HEK293T (cell line): ENCODE measurements around the gene CLEC18B.
"Not testable (repeated sequence)": the region's sequence is repeated elsewhere in the genome, so short reads cannot be mapped to it uniquely, and the experiment has no call there.

Source experiments
- CTCF ChIA-PET: fragments of 350-600 bp; formaldehyde crosslinking; extraction: SDS; loops from one replicate; lab custom pipeline; 2021; ENCODE audit warnings: antibody characterized with exemption, inconsistent platforms; lab: Yijun Ruan, JAX
- POLR2A ChIA-PET: fragments of 350-600 bp; formaldehyde crosslinking; extraction: SDS; loops from one replicate; lab custom pipeline; 2020; ENCODE audit warnings: antibody characterized with exemption, inconsistent platforms; lab: Yijun Ruan, JAX
- DNase-seq: peaks from one replicate; pipeline ENCODE4 v3.0.0; 2012; ENCODE audit warnings: mixed read lengths; ENCODE audit errors: extremely low spot score
- BHLHE40 ChIP-seq: fragments of 450-650 bp; IDR thresholded peaks from 2 replicates; pipeline ENCODE4 v1.6.1; 2016; ENCODE audit warnings: mild to moderate bottlenecking, moderate library complexity, borderline replicate concordance

Gene CLEC18B

DNA sequence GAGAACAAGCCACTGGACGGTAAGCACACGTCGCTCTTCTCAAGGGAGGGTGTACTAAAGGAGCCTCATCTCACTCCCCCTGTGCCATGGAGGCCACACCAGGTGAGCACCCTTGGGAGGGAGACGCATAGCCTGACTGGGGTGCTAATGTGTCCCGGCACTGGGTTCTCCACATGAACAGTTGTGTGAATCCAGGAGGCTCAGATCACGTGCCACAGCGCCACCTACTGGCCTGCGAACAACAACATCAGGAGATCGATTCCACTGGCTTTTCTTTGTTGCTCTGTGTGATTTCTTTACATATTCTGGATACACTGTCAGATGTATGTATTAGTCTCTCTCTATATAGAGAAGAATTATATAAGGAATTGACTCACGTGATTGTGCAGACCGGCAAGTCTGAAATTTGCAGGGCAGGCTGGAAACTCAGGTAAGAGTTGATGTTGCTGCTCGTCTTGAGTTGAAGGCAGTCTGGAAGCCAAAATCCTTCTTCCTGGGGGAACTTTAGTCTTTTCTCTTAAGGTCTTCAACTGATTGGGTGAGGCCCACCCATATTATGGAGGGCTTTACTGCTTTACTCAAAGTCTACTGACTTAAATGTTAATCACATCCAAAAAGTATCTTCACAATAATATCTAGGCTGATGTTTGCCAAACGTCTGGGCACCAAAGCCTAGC lies 8.9 kb upstream of the CLEC18B start:
- TF ChIP-seq BHLHE40, result peak; percentile 60
- CTCF ChIA-PET, POLR2A ChIA-PET: not testable (repeated sequence)
- DNase-seq, result peak; percentile 49

GRCh38 chr16:74428493-74428892 lies 7.2 kb upstream of the CLEC18B start:
- POLR2A ChIA-PET, DNase-seq, CTCF ChIA-PET: not testable (repeated sequence)

DNA sequence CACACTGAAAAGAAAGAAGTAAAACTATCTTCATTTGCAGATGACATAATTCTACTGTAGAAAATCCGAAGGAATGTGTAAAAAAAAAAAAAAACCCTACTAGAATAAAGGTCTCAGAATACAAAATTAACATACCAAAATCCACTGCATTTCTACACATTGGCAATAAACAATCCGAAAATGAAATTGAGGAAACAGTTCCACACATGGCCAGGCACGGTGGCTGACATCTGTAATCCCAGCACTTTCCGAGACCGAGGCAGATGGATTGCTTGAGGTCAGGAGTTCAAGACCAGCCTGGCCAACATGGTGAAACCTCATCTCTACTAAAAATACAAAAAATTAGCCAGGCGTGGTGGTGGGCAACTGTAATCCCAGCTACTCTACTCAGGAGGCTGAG lies 4.5 kb upstream of the CLEC18B start:
- CTCF ChIA-PET, DNase-seq, POLR2A ChIA-PET: not testable (repeated sequence)

DNA sequence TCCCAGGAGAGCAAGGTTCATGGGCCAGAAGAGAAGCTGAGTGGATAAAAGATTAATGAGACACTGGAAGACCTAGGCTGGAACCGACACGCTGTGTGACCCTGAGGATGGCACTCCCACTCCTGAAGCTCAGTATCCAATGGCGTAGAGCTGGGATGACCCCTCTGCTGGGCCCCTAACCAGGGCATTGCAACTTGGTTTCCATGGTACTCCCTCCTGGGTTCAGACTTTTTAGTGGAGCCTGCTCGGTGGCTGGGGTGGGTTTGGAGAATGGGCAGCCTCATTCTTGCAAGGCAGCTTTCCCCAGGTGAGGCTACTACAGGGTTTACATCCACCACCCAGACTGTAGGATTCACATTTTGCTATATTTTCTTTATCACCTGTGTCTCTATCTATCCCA lies 2.4 kb upstream of the CLEC18B start:
- CTCF ChIA-PET, result interaction anchor here (0.6 kb wide), 1 partner anchor 141 kb away, joined by 3 read pairs; no protein-coding TSS in a partner anchor
- POLR2A ChIA-PET, DNase-seq: not testable (repeated sequence)

- CTCF ChIA-PET, DNase-seq, POLR2A ChIA-PET: not testable (repeated sequence)
Observed at GRCh38 chr16:74422086-74422485, 808 bp upstream of the CLEC18B start.

- DNase-seq, CTCF ChIA-PET, POLR2A ChIA-PET: not testable (repeated sequence)
Observed at GRCh38 chr16:74421482-74421785, 156 bp upstream of the CLEC18B start.

GRCh38 chr16:74419811-74420210 lies 1.5 kb downstream of the CLEC18B start:
- POLR2A ChIA-PET, CTCF ChIA-PET, DNase-seq: not testable (repeated sequence)

DNA sequence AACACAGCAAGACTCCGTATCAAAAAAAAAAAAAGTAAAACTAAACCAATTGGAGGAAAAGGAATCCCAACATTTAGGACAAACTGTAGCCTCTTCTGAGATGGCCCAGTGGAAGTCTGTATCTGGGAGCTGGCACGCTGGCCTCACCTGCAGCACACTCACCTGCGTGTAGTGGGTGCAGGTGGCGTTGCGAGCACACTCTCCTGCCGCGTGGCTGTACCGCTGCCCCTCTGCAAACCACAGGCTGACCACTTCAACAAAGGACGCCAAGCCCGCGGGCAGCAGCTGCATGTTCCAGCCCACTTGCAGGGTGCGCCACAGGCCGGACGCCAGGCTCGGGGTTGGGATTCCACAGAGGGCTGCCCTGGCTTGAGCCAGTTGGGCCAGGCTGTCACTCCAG lies 3.4 kb downstream of the CLEC18B start:
- CTCF ChIA-PET, DNase-seq, POLR2A ChIA-PET: not testable (repeated sequence)

GRCh38 chr16:74413920-74414319 lies 7.4 kb downstream of the CLEC18B start:
- CTCF ChIA-PET, POLR2A ChIA-PET: not testable (repeated sequence)

GRCh38 chr16:74413485-74413884 lies 7.8 kb downstream of the CLEC18B start:
- POLR2A ChIA-PET, CTCF ChIA-PET, DNase-seq: not testable (repeated sequence)

More at GRCh38 chr16:74413920-74414319, 7.4 kb downstream of the CLEC18B start:
- DNase-seq, result not testable (repeated sequence)

GRCh38 chr16:74412775-74413390 lies 8.4 kb downstream of the CLEC18B start:
- POLR2A ChIA-PET, DNase-seq, CTCF ChIA-PET: not testable (repeated sequence)

DNA sequence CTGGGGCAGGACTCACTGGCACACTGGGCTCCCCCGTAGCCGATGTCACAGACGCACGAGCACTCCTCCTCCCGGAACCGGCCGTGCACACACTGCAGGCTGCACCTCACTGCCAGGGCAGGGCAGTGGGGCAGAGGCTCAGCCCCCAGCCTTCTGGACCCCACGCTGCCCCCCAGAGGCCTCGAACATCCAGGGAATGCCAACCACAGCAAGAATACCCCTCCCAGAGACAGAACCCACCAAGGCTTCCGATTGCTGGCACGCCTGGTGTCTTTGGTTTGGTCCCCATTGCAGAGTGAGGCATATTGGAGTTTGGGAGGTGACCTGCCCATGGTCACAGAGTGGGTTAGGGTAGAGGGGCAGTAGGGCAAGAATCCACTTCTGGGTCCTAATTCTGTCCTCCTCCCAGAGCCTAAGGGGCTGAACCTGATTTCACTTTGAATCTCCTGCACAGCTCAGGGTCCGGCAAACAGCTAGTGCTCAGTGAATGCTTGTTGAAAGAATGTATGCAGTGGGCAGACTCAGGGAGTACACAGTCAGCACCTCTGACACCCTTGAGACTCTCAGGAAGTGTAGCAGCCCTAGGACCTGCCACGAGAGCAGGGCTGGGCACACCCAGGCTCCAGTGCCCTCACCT lies 9.0 kb downstream of the CLEC18B start:
- POLR2A ChIA-PET, DNase-seq, CTCF ChIA-PET: not testable (repeated sequence)

GRCh38 chr16:74410981-74411380 lies 10.3 kb downstream of the CLEC18B start:
- POLR2A ChIA-PET, result not testable (repeated sequence)

GRCh38 chr16:74410057-74410957 lies 11.0 kb downstream of the CLEC18B start:
- CTCF ChIA-PET, DNase-seq, POLR2A ChIA-PET: not testable (repeated sequence)

More at GRCh38 chr16:74410981-74411380, 10.3 kb downstream of the CLEC18B start:
- CTCF ChIA-PET, DNase-seq: not testable (repeated sequence)

- DNase-seq, POLR2A ChIA-PET: not testable (repeated sequence)
Observed at GRCh38 chr16:74409185-74409981, 11.9 kb downstream of the CLEC18B start.

GRCh38 chr16:74407362-74407705 lies 13.9 kb downstream of the CLEC18B start:
- POLR2A ChIA-PET, DNase-seq, CTCF ChIA-PET: not testable (repeated sequence)

More at GRCh38 chr16:74409185-74409981, 11.9 kb downstream of the CLEC18B start:
- CTCF ChIA-PET, result not testable (repeated sequence)
